MM.1S (cell line): Measurements from ENCODE around the gene RANBP10.

Source experiments
- DNase-seq: peaks from one replicate; pipeline ENCODE4 v3.0.0-alpha.2; 2015
- H2AFZ ChIP-seq: fragments of 300-600 bp; sonication (generic); 2 replicates; pipeline ENCODE4 v1.6.0; 2016; ENCODE audit warnings: antibody characterized with exemption, low read length
- H3F3A ChIP-seq: fragments of 300-600 bp; sonication (generic); 2 replicates; pipeline ENCODE4 v1.6.1; 2016; ENCODE audit warnings: mild to moderate bottlenecking, antibody characterized with exemption, low read length, moderate library complexity, mixed read lengths; ENCODE audit not compliant: insufficient read depth
- H3K27ac ChIP-seq: fragments of 300-600 bp; sonication (generic); 2 replicates; pipeline ENCODE4 v1.5.1; 2016; ENCODE audit warnings: mild to moderate bottlenecking, low read length
- H3K27me3 ChIP-seq: fragments of 300-600 bp; sonication (generic); replicated peaks from 2 replicates; pipeline ENCODE4 v1.6.0; 2016; ENCODE audit warnings: low read length; ENCODE audit not compliant: insufficient read depth
- H3K36me3 ChIP-seq: fragments of 300-600 bp; sonication (generic); replicated peaks from 2 replicates; pipeline ENCODE4 v1.6.1; 2016; ENCODE audit warnings: mild to moderate bottlenecking, low read length, mixed read lengths; ENCODE audit not compliant: insufficient read depth
- H3K4me1 ChIP-seq: fragments of 300-600 bp; sonication (generic); 2 replicates; pipeline ENCODE4 v1.6.1; 2016; ENCODE audit warnings: low read length, mixed read lengths
- H3K4me2 ChIP-seq: fragments of 300-600 bp; sonication (generic); 2 replicates; pipeline ENCODE4 v1.6.0; 2016; ENCODE audit warnings: low read depth, low read length
- H3K4me3 ChIP-seq: fragments of 300-600 bp; sonication (generic); 2 replicates; pipeline ENCODE4 v1.5.1; 2016; ENCODE audit warnings: low read length, mixed read lengths
- H3K79me2 ChIP-seq: fragments of 300-600 bp; sonication (generic); 2 replicates; pipeline ENCODE4 v1.6.1; 2016; ENCODE audit warnings: mixed run types, low read length, mixed read lengths
- H3K9ac ChIP-seq: fragments of 300-600 bp; sonication (generic); 2 replicates; pipeline ENCODE4 v1.6.1; 2016; ENCODE audit warnings: low read length, mixed read lengths
- H3K9me2 ChIP-seq: fragments of 300-600 bp; sonication (generic); replicated peaks from 2 replicates; pipeline ENCODE4 v1.6.1; 2016; ENCODE audit warnings: mild to moderate bottlenecking, low read length, mixed read lengths; ENCODE audit not compliant: insufficient read depth
- H3K9me3 ChIP-seq: fragments of 300-600 bp; sonication (generic); replicated peaks from 2 replicates; pipeline ENCODE4 v1.6.1; 2016; ENCODE audit warnings: mild to moderate bottlenecking, low read length, mixed read lengths; ENCODE audit not compliant: insufficient read depth
- H4K20me1 ChIP-seq: fragments of 300-600 bp; sonication (generic); 2 replicates; pipeline ENCODE4 v1.6.1; 2016; ENCODE audit warnings: mild to moderate bottlenecking, low read length, moderate library complexity, mixed read lengths; ENCODE audit not compliant: insufficient read depth
- EZH2 ChIP-seq: fragments of 300-600 bp; sonication (generic); optimal IDR thresholded peaks from 2 replicates; pipeline ENCODE3; 2017; ENCODE audit warnings: low read depth, mild to moderate bottlenecking, antibody characterized with exemption, low read length, mixed read lengths
- EZH2phosphoT487 ChIP-seq: fragments of 300-600 bp; sonication (generic); IDR thresholded peaks from 2 replicates; pipeline ENCODE4 v1.6.1; 2018; ENCODE audit warnings: antibody characterized with exemption, low read length
- TF ChIP-seq, protein P1 (sequence below): fragments of 300-600 bp; sonication (generic); IDR thresholded peaks from 2 replicates; pipeline ENCODE4 v1.5.1; 2016; ENCODE audit warnings: antibody characterized with exemption, low read length, mixed read lengths

The RANBP10 gene

DNA sequence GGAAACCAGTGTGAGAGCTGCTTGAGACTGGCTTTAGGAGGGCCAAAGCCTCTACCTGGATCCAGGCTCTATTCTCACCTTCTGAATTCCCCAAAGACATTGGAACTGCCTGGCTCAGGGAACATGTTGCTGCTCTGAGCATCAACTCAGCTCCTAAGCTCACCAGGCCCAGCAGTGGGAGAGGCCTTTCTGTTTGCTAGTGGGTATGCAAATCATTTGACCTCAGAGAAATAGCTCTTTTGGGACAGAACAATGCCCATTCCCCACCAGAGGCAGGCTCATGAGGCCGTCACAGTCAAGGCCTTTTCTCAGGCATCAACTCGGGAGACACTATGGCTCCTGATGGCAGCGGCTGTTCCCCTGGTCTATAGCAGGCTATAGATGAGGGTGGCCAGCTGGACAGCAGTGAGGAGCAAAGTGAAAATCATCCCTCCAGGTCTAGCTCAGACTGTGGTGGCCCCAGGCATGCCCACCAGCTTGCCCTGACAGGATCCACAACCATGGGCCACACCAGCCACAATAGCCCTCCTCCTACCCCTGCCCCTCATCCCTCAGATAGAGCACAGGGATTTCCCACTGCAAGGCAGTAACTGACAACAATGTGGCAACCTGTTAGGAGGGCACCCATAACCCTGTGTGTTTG, 56.8 kb downstream of the RANBP10 start:
- Histone ChIP-seq H3K27ac (no peak overlapping the region), H3K9ac (no peak overlapping the region), H2AFZ (no peak overlapping the region), H3K9me2 (no peaks in the 10 kb centered on the region), H3K9me3 (no peaks in the 10 kb centered on the region), H3K36me3 (no peaks in the 10 kb centered on the region), H3K27me3 (no peaks in the 10 kb centered on the region), H3K4me1 (peaks cover 3% of the 10 kb centered on the region; the same call in 1 of the 2 replicates), H3K79me2 (no peaks in the 10 kb centered on the region), H3K4me2 (no peak overlapping the region), H4K20me1 (no peaks in the 10 kb centered on the region), H3F3A (no peaks in the 10 kb centered on the region), H3K4me3 (no peak overlapping the region)
- DNase-seq: no peak
- no peak for TF ChIP-seq EZH2phosphoT487
- TF ChIP-seq, protein P1, sequence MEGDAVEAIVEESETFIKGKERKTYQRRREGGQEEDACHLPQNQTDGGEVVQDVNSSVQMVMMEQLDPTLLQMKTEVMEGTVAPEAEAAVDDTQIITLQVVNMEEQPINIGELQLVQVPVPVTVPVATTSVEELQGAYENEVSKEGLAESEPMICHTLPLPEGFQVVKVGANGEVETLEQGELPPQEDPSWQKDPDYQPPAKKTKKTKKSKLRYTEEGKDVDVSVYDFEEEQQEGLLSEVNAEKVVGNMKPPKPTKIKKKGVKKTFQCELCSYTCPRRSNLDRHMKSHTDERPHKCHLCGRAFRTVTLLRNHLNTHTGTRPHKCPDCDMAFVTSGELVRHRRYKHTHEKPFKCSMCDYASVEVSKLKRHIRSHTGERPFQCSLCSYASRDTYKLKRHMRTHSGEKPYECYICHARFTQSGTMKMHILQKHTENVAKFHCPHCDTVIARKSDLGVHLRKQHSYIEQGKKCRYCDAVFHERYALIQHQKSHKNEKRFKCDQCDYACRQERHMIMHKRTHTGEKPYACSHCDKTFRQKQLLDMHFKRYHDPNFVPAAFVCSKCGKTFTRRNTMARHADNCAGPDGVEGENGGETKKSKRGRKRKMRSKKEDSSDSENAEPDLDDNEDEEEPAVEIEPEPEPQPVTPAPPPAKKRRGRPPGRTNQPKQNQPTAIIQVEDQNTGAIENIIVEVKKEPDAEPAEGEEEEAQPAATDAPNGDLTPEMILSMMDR: no peak
- TF ChIP-seq EZH2: no peak

DNA sequence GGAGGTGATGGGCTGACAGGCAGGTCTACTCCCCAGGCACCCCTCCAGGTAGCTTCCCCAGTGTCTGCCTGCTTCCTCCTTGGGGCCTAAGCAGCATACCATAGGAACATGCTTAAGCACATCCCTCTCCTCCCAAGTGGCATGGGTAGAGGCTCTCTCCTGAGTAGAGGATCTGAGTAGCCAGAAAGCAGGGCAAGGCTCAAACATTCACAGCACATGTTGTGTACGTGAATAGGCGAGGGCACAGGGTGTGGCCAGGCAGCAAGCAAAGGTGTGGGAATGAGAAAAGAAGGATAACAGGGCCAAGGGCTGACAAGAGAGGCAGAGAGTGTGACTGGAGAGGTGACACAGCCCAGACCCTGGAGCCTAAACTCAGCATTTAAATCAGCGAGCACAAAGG, 57.5 kb downstream of the RANBP10 start:
- Histone ChIP-seq H2AFZ (no peak overlapping the region), H3K4me3 (no peak overlapping the region), H3K79me2 (no peaks in the 10 kb centered on the region), H3K36me3 (no peaks in the 10 kb centered on the region; the same call in 1 of the 2 replicates), H3K9me3 (no peaks in the 10 kb centered on the region), H3K9me2 (no peaks in the 10 kb centered on the region), H3K9ac (no peak overlapping the region), H3K27me3 (no peaks in the 10 kb centered on the region), H4K20me1 (no peaks in the 10 kb centered on the region), H3K4me1 (peaks cover 3% of the 10 kb centered on the region; the same call in 1 of the 2 replicates), H3K27ac (no peak overlapping the region), H3F3A (no peaks in the 10 kb centered on the region), H3K4me2 (no peak overlapping the region)
- TF ChIP-seq, protein P1: no peak
- DNase-seq: no peak

DNA sequence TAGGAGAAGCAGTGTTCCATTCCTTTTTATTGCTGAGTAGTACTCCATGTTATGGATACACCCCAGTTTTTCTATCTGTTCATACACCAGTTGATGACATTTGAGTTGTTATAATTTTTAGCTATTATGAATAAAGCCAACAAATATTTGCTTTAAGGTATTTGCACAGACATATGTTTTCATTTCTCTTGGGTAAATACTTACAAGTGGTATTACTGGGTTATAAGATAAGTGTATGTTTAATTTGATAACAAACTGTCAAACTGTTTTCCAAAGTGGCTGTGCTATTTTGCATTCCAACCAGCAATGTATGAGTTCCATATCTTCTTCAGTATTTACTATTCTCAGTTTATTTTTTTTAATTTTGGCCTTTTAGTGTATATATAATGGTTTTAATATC, 59.5 kb downstream of the RANBP10 start:
- H3K9me3 ChIP-seq: no peaks in the 10 kb centered on the region
- H3K9ac ChIP-seq: no peak overlapping the region
- H3K27ac ChIP-seq: no peak overlapping the region
- H2AFZ ChIP-seq: no peak overlapping the region
- H3F3A ChIP-seq: no peaks in the 10 kb centered on the region
- no peaks in the 10 kb centered on the region for H3K79me2 ChIP-seq
- H3K4me3 ChIP-seq: no peak overlapping the region
- no peaks in the 10 kb centered on the region for H3K9me2 ChIP-seq
- no peak for DNase-seq
- TF ChIP-seq EZH2: no peak
- no peak for TF ChIP-seq EZH2phosphoT487
- TF ChIP-seq, protein P1: no peak
- H4K20me1 ChIP-seq: no peaks in the 10 kb centered on the region
- no peak overlapping the region for H3K4me2 ChIP-seq
- peaks cover 3% of the 10 kb centered on the region; the same call in 1 of the 2 replicates for H3K4me1 ChIP-seq
- H3K27me3 ChIP-seq: no peaks in the 10 kb centered on the region
- no peaks in the 10 kb centered on the region; the same call in 1 of the 2 replicates for H3K36me3 ChIP-seq
